Measurements from ENCODE around the gene ELAPOR1.

Gene ELAPOR1

GRCh38 chr1:109096120-109096519 lies 17.8 kb upstream of the ELAPOR1 start:
- no peak for TF ChIP-seq CTCF (conservative IDR thresholded peaks at IDR 0.05; ENCODE audit: low read depth, low read length)
- DNase-seq (ENCODE audit: low read depth) = no peak
- no peak overlapping the region for H3K4me3 ChIP-seq (ENCODE audit: low read depth, low read length)

GRCh38 chr1:109099938-109100773 lies 13.8 kb upstream of the ELAPOR1 start:
- DNase-seq (ENCODE audit: low read depth) = peak; percentile 98
- peak; percentile 87 for TF ChIP-seq CTCF (conservative IDR thresholded peaks at IDR 0.05; ENCODE audit: low read depth, low read length)
- H3K4me3 ChIP-seq (ENCODE audit: low read depth, low read length) = peak overlapping the region; percentile 77

GRCh38 chr1:109104364-109105151 lies 9.4 kb upstream of the ELAPOR1 start:
- no peak overlapping the region for H3K4me3 ChIP-seq (ENCODE audit: low read depth, low read length)
- DNase-seq (ENCODE audit: low read depth) = no peak
- no peak for TF ChIP-seq CTCF (conservative IDR thresholded peaks at IDR 0.05; ENCODE audit: low read depth, low read length)

- H3K4me3 ChIP-seq (ENCODE audit: low read depth, low read length) = no peak overlapping the region
- DNase-seq (ENCODE audit: low read depth) = no peak
- no peak for TF ChIP-seq CTCF (conservative IDR thresholded peaks at IDR 0.05; ENCODE audit: low read depth, low read length)
Observed at GRCh38 chr1:109105881-109106280, 8.0 kb upstream of the ELAPOR1 start.

GRCh38 chr1:109107785-109108184 lies 6.1 kb upstream of the ELAPOR1 start:
- no peak for TF ChIP-seq CTCF (conservative IDR thresholded peaks at IDR 0.05; ENCODE audit: low read depth, low read length)
- H3K4me3 ChIP-seq (ENCODE audit: low read depth, low read length) = no peak overlapping the region
- DNase-seq (ENCODE audit: low read depth) = no peak

GRCh38 chr1:109109906-109110305 lies 4.0 kb upstream of the ELAPOR1 start:
- DNase-seq (ENCODE audit: low read depth) = no peak
- no peak for TF ChIP-seq CTCF (conservative IDR thresholded peaks at IDR 0.05; ENCODE audit: low read depth, low read length)
- no peak overlapping the region for H3K4me3 ChIP-seq (ENCODE audit: low read depth, low read length)

Data from choroid plexus epithelial cell (primary cell).